Measurements from ENCODE around the gene GCLC. TPM values are rescaled to one million over a fixed set of nuclear protein-coding genes. Genes with fewer than 3 reads are reported as not detected.
"Not testable (repeated sequence)": the region's sequence is repeated elsewhere in the genome, so short reads cannot be mapped to it uniquely, and the experiment has no call there.

The GCLC gene
- total and polyA plus RNA-seq, 7 donors, result 4.7 to 31.9 (median 17.9) TPM

DNA sequence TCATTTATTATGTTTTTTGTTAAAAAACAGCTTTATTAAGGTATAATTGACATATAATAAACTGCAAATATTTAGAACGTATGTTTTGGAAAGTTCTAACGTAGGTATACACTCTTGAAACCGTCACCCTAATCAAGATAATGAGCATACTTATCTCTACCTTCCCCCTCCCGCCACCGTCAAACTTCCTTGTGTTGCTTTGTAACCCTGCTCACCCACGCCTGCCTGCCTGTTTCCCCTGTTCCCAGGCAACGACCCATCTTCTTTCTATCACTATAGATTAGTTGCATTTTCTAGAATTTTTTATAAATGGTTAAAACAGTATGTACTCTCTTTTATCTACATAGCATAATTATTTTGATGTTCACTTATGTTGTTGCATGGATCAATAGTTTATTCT, 33.5 kb upstream of the GCLC start:
- intact Hi-C loops (cut with DNase I), result no loop called here
- Histone ChIP-seq H3K27me3 (ENCODE audit: insufficient read depth in 3 of 3, low read length in 2 of 3) (no peaks in the 10 kb centered on the region), H3K4me1 (peaks cover 3% of the 10 kb centered on the region), H3K9me3 (no peaks in the 10 kb centered on the region), H3K27ac (no peak overlapping the region), H3K36me3 (ENCODE audit: insufficient read depth in 1 of 2, low read depth in 1 of 2) (no peaks in the 10 kb centered on the region), H3K4me3 (no peak overlapping the region)
- TF ChIP-seq, protein P1, sequence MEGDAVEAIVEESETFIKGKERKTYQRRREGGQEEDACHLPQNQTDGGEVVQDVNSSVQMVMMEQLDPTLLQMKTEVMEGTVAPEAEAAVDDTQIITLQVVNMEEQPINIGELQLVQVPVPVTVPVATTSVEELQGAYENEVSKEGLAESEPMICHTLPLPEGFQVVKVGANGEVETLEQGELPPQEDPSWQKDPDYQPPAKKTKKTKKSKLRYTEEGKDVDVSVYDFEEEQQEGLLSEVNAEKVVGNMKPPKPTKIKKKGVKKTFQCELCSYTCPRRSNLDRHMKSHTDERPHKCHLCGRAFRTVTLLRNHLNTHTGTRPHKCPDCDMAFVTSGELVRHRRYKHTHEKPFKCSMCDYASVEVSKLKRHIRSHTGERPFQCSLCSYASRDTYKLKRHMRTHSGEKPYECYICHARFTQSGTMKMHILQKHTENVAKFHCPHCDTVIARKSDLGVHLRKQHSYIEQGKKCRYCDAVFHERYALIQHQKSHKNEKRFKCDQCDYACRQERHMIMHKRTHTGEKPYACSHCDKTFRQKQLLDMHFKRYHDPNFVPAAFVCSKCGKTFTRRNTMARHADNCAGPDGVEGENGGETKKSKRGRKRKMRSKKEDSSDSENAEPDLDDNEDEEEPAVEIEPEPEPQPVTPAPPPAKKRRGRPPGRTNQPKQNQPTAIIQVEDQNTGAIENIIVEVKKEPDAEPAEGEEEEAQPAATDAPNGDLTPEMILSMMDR (IDR thresholded peaks at IDR 0.05), result no peak
- no peak for DNase-seq
- no peak for ATAC-seq
- WGBS, 3 donors, result 76 to 81% (median 79%) methylated on average over 7 of the region's 7 CpGs

DNA sequence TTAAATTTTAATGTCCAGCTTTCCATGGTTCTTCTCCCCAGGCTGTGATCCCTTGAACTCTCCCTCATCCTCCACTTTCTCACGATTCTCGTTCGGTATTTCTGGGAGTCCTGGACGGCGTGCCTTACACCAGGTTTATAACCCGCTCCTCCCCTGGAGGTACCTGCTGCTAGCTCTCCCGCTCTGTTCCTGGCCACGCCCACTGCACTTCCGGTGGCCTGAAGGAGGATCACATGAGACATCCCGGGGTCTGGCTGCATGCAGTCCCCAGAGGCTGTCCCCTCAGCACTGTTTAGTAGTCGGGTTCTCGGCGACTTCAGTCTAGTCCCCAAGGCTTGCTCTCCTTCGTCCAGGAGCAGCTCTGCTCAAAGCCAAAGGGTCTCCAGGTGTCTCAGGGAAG, 28.4 kb upstream of the GCLC start:
- no peak for ATAC-seq
- WGBS, 3 donors, result 66 to 70% (median 67%) methylated on average over 14 of the region's 14 CpGs
- H3K9me3 ChIP-seq, result no peaks in the 10 kb centered on the region

DNA sequence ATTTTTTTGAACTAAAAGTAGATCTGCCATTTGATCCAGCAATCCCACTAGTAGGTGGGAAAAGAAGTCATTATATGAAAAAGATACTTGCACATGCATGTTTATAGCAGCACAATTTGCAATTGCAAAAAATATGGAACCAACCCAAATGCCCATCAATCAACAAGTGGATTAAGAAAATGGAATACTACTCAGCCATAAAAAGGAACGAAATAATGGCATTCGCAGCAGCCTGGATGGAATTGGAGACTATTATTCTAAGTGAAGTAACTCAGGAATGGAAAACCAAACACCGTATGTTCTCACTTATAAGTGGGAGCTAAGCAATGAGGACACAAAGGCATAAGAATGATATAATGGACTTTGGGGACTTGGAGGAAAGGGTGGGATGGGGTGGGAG, 27.5 kb upstream of the GCLC start:
- DNase-seq; H3K27me3 ChIP-seq (ENCODE audit: insufficient read depth in 3 of 3, low read length in 2 of 3); intact Hi-C loops (cut with DNase I); ATAC-seq; H3K4me3 ChIP-seq; H3K36me3 ChIP-seq (ENCODE audit: insufficient read depth in 1 of 2, low read depth in 1 of 2); H3K9me3 ChIP-seq; H3K4me1 ChIP-seq; H3K27ac ChIP-seq: not testable (repeated sequence)
- 92 to 96% (median 94%) methylated on average over 3 of the region's 3 CpGs for WGBS, 3 donors

More for the DNA sequence above, 28.4 kb upstream of the GCLC start:
- no peaks in the 10 kb centered on the region for H3K4me1 ChIP-seq
- no peak overlapping the region for H3K4me3 ChIP-seq
- no peaks in the 10 kb centered on the region for H3K36me3 ChIP-seq (ENCODE audit: insufficient read depth in 1 of 2, low read depth in 1 of 2)
- intact Hi-C loops (cut with DNase I), result no loop called here
- H3K27me3 ChIP-seq (ENCODE audit: insufficient read depth in 3 of 3, low read length in 2 of 3), result no peaks in the 10 kb centered on the region
- no peak for DNase-seq
- TF ChIP-seq, protein P1 (IDR thresholded peaks at IDR 0.05), result no peak
- no peak overlapping the region for H3K27ac ChIP-seq

DNA sequence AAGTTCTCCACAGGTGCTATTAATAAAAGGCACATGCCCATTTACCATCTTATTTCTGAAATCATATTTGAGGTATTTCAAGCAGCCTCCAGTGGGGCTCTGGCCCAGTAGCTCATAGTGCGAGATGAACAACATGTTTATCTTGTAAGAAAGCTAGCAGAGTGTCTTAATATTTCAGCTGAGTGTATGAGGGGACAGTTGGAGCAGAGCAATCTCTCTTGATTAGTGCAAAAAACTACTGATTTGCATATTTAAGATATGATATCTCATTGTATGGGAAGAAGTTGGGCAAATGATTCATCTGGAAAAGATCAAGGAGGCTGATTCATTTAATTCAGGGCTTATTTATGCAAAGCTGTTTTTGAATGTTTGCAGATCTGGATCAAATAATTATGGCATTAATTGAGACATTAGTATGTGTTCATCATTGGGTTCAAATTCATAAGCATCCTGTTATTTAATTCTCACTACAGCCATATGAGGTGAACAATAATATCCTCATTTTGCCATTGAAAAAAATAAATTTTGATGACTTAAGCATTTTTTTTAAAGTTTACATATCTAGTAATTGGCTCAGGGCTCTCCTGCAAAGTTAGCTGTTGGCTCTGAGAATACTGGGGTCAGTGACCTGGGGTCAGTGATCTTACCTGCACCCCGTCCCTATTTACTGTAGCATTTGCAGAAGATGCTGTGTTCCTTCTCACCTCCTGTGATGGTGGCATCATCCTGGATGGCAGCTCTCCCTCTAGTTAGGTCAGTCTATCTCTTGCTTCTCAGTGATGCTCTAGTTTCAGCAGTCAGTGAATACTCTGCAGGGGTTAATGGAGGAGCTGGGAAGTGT, 24.1 kb upstream of the GCLC start:
- Histone ChIP-seq H3K36me3 (ENCODE audit: insufficient read depth in 1 of 2, low read depth in 1 of 2) (no peaks in the 10 kb centered on the region), H3K9me3 (no peaks in the 10 kb centered on the region), H3K27ac (no peak overlapping the region), H3K27me3 (ENCODE audit: insufficient read depth in 3 of 3, low read length in 2 of 3) (no peaks in the 10 kb centered on the region), H3K4me3 (no peak overlapping the region), H3K4me1 (no peaks in the 10 kb centered on the region)
- intact Hi-C loops (cut with DNase I), result no loop called here
- 89 to 96% (median 92%) methylated on average over 2 of the region's 2 CpGs for WGBS, 3 donors
- DNase-seq (no peak), ATAC-seq (no peak)
- TF ChIP-seq, protein P1 (IDR thresholded peaks at IDR 0.05), result no peak

DNA sequence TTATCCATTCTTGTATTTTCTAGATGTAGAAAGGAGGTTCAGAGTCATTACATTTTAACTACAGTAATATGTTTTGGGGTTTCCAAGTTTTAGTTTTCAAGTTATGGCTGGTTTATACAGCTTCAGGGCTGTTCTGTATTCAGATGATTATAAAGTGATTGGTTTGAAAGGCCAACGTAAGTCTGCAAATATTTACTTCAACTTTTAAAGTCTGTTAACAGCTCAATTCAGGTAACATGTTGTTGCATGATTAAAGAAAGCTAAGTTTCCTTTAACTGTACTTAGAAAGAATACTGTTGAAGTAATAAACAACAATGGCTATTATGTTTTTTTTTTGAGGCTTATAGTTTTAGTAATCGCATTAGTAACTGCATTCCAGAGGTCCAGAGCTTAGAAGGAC, 22.8 kb upstream of the GCLC start:
- TF ChIP-seq, protein P1 (IDR thresholded peaks at IDR 0.05), result no peak
- ATAC-seq (no peak), DNase-seq (no peak)
- WGBS, 3 donors, result 66 to 77% (median 71%) methylated on average over 2 of the region's 2 CpGs
- no peak overlapping the region for H3K4me3 ChIP-seq
- no peak overlapping the region for H3K27ac ChIP-seq
- H3K9me3 ChIP-seq, result no peaks in the 10 kb centered on the region
- H3K4me1 ChIP-seq, result no peaks in the 10 kb centered on the region
- H3K27me3 ChIP-seq (ENCODE audit: insufficient read depth in 3 of 3, low read length in 2 of 3), result no peaks in the 10 kb centered on the region
- intact Hi-C loops (cut with DNase I), result no loop called here
- H3K36me3 ChIP-seq (ENCODE audit: insufficient read depth in 1 of 2, low read depth in 1 of 2), result no peaks in the 10 kb centered on the region
